ENCODE measurements around the gene SSBP3. TPM values are rescaled to one million over a fixed set of nuclear protein-coding genes. Genes with fewer than 3 reads are reported as not detected.

SSBP3 gene
- total RNA-seq, 1 donor from 2014 or later = 51.0 TPM

DNA sequence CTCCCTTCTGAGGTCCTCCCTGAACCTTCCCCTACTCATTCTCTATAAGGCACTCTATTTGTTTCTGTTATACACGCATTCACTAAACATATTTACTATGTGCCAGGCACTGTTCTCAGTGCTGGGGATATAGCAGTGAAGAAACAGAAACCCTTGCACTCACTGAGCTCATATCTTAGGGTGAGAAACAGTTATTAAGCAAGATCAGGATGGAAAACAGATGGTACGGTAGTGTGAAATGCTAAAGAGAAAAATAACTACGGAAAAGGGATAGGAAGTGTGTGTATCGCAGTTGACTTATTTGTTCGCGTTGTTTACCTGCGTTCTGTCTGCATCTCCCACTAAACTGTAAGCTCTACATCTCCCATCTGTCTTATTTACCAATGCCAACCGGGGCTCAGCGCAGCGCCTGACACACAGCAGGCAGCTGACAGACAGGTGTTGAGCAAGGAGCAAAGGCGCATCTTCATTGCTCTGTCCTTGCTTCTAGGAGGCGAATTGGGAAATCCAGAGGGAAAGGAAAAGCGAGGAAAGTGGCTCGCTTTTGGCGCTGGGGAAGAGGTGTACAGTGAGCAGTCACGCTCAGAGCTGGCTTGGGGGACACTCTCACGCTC, 206.9 kb downstream of the SSBP3 start:
- H3K27ac ChIP-seq = peak overlapping the region; percentile 27 to 68
- DNase-seq (ENCODE audit: low spot score in 2 of 2) = no peak
- intact Hi-C loops (cut with DNase I) = loop anchor here (10.0 kb wide), 1 partner anchor 516 kb away; the partner anchor contains the start of gene TTC4
- H3K9me3 ChIP-seq = no peaks in the 10 kb centered on the region
- H3K4me1 ChIP-seq = peaks cover 0 to 16% of the 10 kb centered on the region in 2 donors
- H3K36me3 ChIP-seq = peaks cover 0 to 16% of the 10 kb centered on the region in 2 donors
- H3K27me3 ChIP-seq = no peaks in the 10 kb centered on the region
- peak overlapping the region; percentile 73 to 75 for H3K4me3 ChIP-seq
- TF ChIP-seq, protein P1, sequence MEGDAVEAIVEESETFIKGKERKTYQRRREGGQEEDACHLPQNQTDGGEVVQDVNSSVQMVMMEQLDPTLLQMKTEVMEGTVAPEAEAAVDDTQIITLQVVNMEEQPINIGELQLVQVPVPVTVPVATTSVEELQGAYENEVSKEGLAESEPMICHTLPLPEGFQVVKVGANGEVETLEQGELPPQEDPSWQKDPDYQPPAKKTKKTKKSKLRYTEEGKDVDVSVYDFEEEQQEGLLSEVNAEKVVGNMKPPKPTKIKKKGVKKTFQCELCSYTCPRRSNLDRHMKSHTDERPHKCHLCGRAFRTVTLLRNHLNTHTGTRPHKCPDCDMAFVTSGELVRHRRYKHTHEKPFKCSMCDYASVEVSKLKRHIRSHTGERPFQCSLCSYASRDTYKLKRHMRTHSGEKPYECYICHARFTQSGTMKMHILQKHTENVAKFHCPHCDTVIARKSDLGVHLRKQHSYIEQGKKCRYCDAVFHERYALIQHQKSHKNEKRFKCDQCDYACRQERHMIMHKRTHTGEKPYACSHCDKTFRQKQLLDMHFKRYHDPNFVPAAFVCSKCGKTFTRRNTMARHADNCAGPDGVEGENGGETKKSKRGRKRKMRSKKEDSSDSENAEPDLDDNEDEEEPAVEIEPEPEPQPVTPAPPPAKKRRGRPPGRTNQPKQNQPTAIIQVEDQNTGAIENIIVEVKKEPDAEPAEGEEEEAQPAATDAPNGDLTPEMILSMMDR (IDR thresholded peaks at IDR 0.05) = no peak

DNA sequence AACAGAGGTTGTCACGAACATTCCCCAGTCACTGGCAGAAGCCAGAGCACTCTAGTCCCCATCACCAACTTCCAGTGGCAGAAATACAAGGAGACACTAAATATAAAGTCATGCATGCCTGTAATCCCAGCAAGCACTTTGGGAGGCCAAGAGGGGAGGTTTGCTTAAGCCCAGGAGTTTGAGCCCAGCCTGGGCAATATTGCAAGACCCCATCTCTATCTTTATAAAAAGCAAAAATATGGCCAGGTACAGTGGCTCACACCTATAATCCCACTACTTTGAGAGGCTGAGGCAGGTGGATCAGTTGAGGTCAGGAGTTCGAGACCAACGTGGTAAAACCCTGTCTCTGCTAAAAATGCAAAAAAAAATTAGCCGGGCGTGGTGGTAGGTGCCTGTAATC, 212.7 kb downstream of the SSBP3 start:
- no peaks in the 10 kb centered on the region for H3K4me1 ChIP-seq
- no peak overlapping the region for H3K4me3 ChIP-seq
- DNase-seq (ENCODE audit: low spot score in 2 of 2) = no peak
- H3K9me3 ChIP-seq = no peaks in the 10 kb centered on the region
- no peaks in the 10 kb centered on the region for H3K27me3 ChIP-seq
- H3K36me3 ChIP-seq = peaks cover 9 to 54% of the 10 kb centered on the region in 2 donors
- TF ChIP-seq, protein P1 (IDR thresholded peaks at IDR 0.05) = no peak
- no peak overlapping the region for H3K27ac ChIP-seq
- intact Hi-C loops (cut with DNase I) = loop anchor here (10.0 kb wide), 1 partner anchor 521 kb away; the partner anchor contains the start of gene TTC4

DNA sequence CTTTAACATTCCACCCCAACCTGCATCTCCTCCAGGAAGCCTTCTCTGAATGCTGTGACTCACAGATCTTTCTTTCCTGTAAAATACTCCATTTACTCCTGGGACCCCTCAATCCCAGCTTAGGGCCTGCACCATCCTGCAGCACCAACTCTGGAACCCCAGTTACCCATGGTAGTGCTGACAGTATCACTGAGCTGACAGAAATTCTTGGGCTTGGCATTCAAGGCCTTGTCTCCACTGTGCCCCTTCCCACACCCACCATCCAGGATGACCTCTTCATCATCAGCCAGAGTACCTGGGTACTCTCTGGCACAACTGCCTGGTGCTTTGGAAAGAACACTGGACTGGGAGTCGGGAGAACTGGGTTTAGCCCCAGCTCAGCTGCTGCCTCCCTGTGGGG, 214.7 kb downstream of the SSBP3 start:
- Histone ChIP-seq H3K27me3 (no peaks in the 10 kb centered on the region), H3K36me3 (peaks cover 13 to 60% of the 10 kb centered on the region in 2 donors), H3K4me1 (no peaks in the 10 kb centered on the region), H3K9me3 (no peaks in the 10 kb centered on the region), H3K4me3 (no peak overlapping the region), H3K27ac (no peak overlapping the region)
- TF ChIP-seq, protein P1 (IDR thresholded peaks at IDR 0.05) = no peak
- intact Hi-C loops (cut with DNase I) = loop anchor here (10.0 kb wide), 1 partner anchor 523 kb away; the partner anchor contains the start of gene TTC4
- no peak for DNase-seq (ENCODE audit: low spot score in 2 of 2)

DNA sequence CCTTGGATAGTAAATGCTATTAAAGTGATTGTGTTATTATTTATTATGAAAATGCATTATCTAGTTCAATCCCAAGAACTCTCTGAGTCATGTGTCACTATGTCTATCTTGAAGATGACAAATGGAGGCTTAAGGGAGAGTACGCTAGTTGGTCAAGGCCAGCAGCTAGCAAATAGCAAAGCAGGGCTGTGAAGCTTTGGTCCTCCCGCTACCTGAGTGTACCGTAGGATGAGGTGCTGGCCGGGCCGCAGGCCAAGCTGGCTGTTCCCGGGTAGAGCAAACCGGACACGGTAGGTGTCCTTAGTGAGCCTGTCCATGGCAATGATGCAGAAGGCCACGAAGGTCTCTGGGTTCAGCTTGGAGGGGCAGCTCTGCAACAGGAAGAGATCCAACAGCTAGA, 215.7 kb downstream of the SSBP3 start:
- H3K9me3 ChIP-seq = no peaks in the 10 kb centered on the region
- no peak overlapping the region for H3K27ac ChIP-seq
- intact Hi-C loops (cut with DNase I) = loop anchor here (10.0 kb wide), 1 partner anchor 524 kb away; the partner anchor contains the start of gene TTC4
- DNase-seq (ENCODE audit: low spot score in 2 of 2) = no peak
- H3K27me3 ChIP-seq = no peaks in the 10 kb centered on the region
- TF ChIP-seq, protein P1 (IDR thresholded peaks at IDR 0.05) = no peak
- no peak overlapping the region for H3K4me3 ChIP-seq
- H3K4me1 ChIP-seq = no peaks in the 10 kb centered on the region
- H3K36me3 ChIP-seq = peaks cover 13 to 57% of the 10 kb centered on the region in 2 donors

DNA sequence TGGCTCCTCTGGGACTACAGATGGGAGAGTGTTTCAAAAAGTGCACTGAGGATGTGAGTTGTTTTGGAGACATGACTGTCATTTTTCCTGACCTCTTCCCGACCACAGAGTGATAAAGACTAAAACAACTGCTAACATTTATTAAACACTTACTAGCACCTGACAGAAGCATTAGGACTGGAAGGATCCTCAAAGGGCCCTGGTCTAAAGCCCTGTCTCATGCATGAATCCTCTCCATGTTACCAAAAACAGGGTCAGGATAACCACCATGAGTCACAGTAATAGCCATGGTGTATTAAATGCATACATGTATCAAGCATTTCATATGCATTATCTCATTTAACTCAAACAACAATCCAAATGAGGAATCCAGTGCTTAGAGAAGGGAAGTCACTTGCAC, 217.9 kb downstream of the SSBP3 start:
- H3K27me3 ChIP-seq = no peaks in the 10 kb centered on the region
- H3K9me3 ChIP-seq = no peaks in the 10 kb centered on the region
- peaks cover 13 to 39% of the 10 kb centered on the region in 2 donors for H3K36me3 ChIP-seq
- no peak overlapping the region for H3K4me3 ChIP-seq
- intact Hi-C loops (cut with DNase I) = no loop called here
- no peaks in the 10 kb centered on the region for H3K4me1 ChIP-seq
- TF ChIP-seq, protein P1 (IDR thresholded peaks at IDR 0.05) = no peak
- no peak for DNase-seq (ENCODE audit: low spot score in 2 of 2)
- no peak overlapping the region for H3K27ac ChIP-seq
